Endothelial cell of umbilical vein (primary cell): ENCODE measurements around the gene RORB. TPM values are rescaled to one million over a fixed set of nuclear protein-coding genes. Genes with fewer than 3 reads are reported as not detected.

Source experiments
- Bru-seq: library from RNA; stranded (reverse); fragments of 400-500 nt; gene quantifications from one replicate; lab custom pipeline; 2021; lab: Mats Ljungman, UMichigan
- BruChase-seq, 2 experiments: library from RNA; stranded (reverse); fragments of 400-500 nt; gene quantifications; one replicate each; lab custom pipeline; 2021; lab: Mats Ljungman, UMichigan
- BruUV-seq: library from RNA; stranded (reverse); fragments of 400-500 nt; replicated peaks from 2 replicates; lab custom pipeline; 2021; lab: Mats Ljungman, UMichigan
- CTCF ChIA-PET: fragments of 300-600, 350-600 bp; sonication (Branson Sonifier 250); formaldehyde crosslinking; loops from one replicate; lab custom pipeline; 2021; ENCODE audit warnings: antibody characterized with exemption, inconsistent platforms; lab: Charles Lee
- POLR2A ChIA-PET: fragments of 300-600, 350-600 bp; sonication (Branson Sonifier 250); formaldehyde crosslinking; loops from one replicate; lab custom pipeline; 2021; ENCODE audit warnings: antibody characterized with exemption, inconsistent platforms; lab: Charles Lee
- DNase-seq: peaks from one replicate; pipeline ENCODE4 v3.0.0-alpha.2; 2011; ENCODE audit warnings: low read depth, low spot score
- FAIRE-seq: peaks from 2 replicates; lab custom pipeline; 2011; peaks lifted over from hg19 to GRCh38; lab: Jason Lieb, UNC
- H2AFZ ChIP-seq: 2 replicates; pipeline ENCODE4 v1.6.0; 2012; ENCODE audit warnings: low read depth, low read length, control low read depth, inconsistent platforms
- H3K27ac ChIP-seq: 2 replicates; pipeline ENCODE4 v1.5.1; 2011; ENCODE audit warnings: low read depth, mild to moderate bottlenecking, control low read depth, low read length, moderate library complexity; ENCODE audit not compliant: insufficient read depth
- H3K27me3 ChIP-seq, 2 experiments: 2 replicates each; pipeline versions ENCODE4 v1.6.0 to v1.6.1; 2011; ENCODE audit warnings: low read length in 2 of 2, mixed read lengths in 1 of 2; ENCODE audit not compliant: control insufficient read depth in 2 of 2, insufficient read depth in 2 of 2
- H3K36me3 ChIP-seq, 2 experiments: 2 replicates in 1 of 2; 3 replicates in 1 of 2; pipeline ENCODE4 v1.5.1; 2011; ENCODE audit warnings: low read length in 2 of 2, mild to moderate bottlenecking in 1 of 2, moderate library complexity in 1 of 2; ENCODE audit not compliant: control insufficient read depth in 2 of 2, insufficient read depth in 2 of 2; ENCODE audit errors: extremely low read depth in 1 of 2
- H3K4me1 ChIP-seq: 3 replicates; pipeline ENCODE4 v1.5.1; 2011; ENCODE audit warnings: mild to moderate bottlenecking, low read length; ENCODE audit not compliant: control insufficient read depth, insufficient read depth; ENCODE audit errors: extremely low read depth
- H3K4me2 ChIP-seq: 2 replicates; pipeline ENCODE4 v1.6.1; 2011; ENCODE audit warnings: low read length, control low read depth, mixed read lengths; ENCODE audit not compliant: insufficient read depth
- H3K4me3 ChIP-seq, 3 experiments: fragments of 200-600 bp in 1 of 3; sonication (generic), shearing (Covaris generic) in 1 of 3; replicated peaks in 1 of 3; 2 replicates each; pipeline ENCODE4 v1.5.1; 2011 to 2016; ENCODE audit warnings: control low read depth in 3 of 3, low read length in 3 of 3, mild to moderate bottlenecking in 2 of 3, inconsistent platforms in 1 of 3, low read depth in 1 of 3, moderate library complexity in 1 of 3; ENCODE audit not compliant: insufficient read depth in 1 of 3
- H3K79me2 ChIP-seq: 2 replicates; pipeline ENCODE4 v1.6.0; 2012; ENCODE audit warnings: low read length, inconsistent platforms; ENCODE audit not compliant: control insufficient read depth, insufficient read depth
- H3K9ac ChIP-seq: replicated peaks from 2 replicates; pipeline ENCODE3; 2011; ENCODE audit warnings: low read length, control low read depth; ENCODE audit not compliant: insufficient read depth; ENCODE audit errors: extremely low read depth
- H3K9me1 ChIP-seq: replicated peaks from 3 replicates; pipeline ENCODE4 v1.6.0; 2011; ENCODE audit warnings: mild to moderate bottlenecking, low read length; ENCODE audit not compliant: control insufficient read depth, insufficient read depth; ENCODE audit errors: extremely low read depth
- H3K9me3 ChIP-seq: replicated peaks from 2 replicates; pipeline ENCODE4 v1.5.1; 2012; ENCODE audit warnings: low read length, inconsistent platforms; ENCODE audit not compliant: control insufficient read depth, insufficient read depth
- H4K20me1 ChIP-seq: replicated peaks from 2 replicates; pipeline ENCODE3; 2011; ENCODE audit warnings: mild to moderate bottlenecking, low read length; ENCODE audit not compliant: control insufficient read depth, insufficient read depth; ENCODE audit errors: extremely low read depth
- FOS ChIP-seq: IDR thresholded peaks from 2 replicates; pipeline ENCODE4 v1.6.1; 2011; ENCODE audit warnings: mild to moderate bottlenecking, low read length, moderate library complexity, borderline replicate concordance; ENCODE audit not compliant: insufficient read depth
- JUN ChIP-seq: IDR thresholded peaks from 2 replicates; pipeline ENCODE4 v1.6.1; 2011; ENCODE audit warnings: borderline replicate concordance, low read depth; ENCODE audit not compliant: insufficient read length, insufficient read depth
- MYC ChIP-seq: IDR thresholded peaks from one replicate; pipeline ENCODE4 v1.6.1; 2011; ENCODE audit warnings: mild to moderate bottlenecking, low read depth, low read length
- POLR2A ChIP-seq: IDR thresholded peaks from 2 replicates; pipeline ENCODE4 v1.6.1; 2012; ENCODE audit warnings: low read depth, mild to moderate bottlenecking, control low read depth, low read length
- POLR2AphosphoS5 ChIP-seq: IDR thresholded peaks from 2 replicates; pipeline ENCODE4 v1.6.1; 2012; ENCODE audit warnings: low read depth, mild to moderate bottlenecking, control low read depth, low read length, moderate library complexity; ENCODE audit not compliant: insufficient read depth
- dilution Hi-C: fragments of 300-500 bp; cut with MboI; formaldehyde crosslinking; loops from one replicate; pipeline ENCODE4 v1.15.0; 2019; ENCODE audit warnings: low sequenced_read_pairs; ENCODE audit not compliant: extremely low pct_ligation_motif_present
- intact Hi-C: fragments of 100-400 bp; cut with micrococcal nuclease; formaldehyde crosslinking; loops from one replicate; pipeline ENCODE4 v1.10.0; 2022
- long read RNA-seq: library from polyadenylated mRNA; stranded (forward); transcript quantifications from one replicate; pipeline ENCODE4 v2.0.0, GENCODE V29; 2021
- polyA minus RNA-seq, 3 experiments: library from RNA; depleted of rRNA, polyadenylated mRNA; stranded (reverse); fragments of >200 nt; gene quantifications; 1 replicate in 1 of 3; 2 replicates in 2 of 3; pipeline ENCODE4 v1.2.3, GENCODE V29; 2011
- polyA plus RNA-seq, 4 experiments: library from polyadenylated mRNA; depleted of rRNA in 3 of 4; stranded (reverse) in 3 of 4; unstranded in 1 of 4; fragments of >200 nt; gene quantifications; 2 replicates each; pipeline versions ENCODE4 v1.2.1 to v1.2.3, GENCODE V29; 2011 to 2012; ENCODE audit warnings: missing spikeins in 1 of 4
- total RNA-seq: library from RNA; stranded (reverse); gene quantifications from 2 replicates; pipeline ENCODE4 v1.2.3, GENCODE V29; 2021

Gene RORB
- not detected in 2 replicates for total RNA-seq
- not detected in 2 replicates for polyA plus RNA-seq
- polyA plus RNA-seq (2011; cell fraction: cytosol; rRNA removed): not detected in 2 replicates
- polyA plus RNA-seq (2011; cell fraction: nucleus; rRNA removed): not detected in 2 replicates
- polyA plus RNA-seq (2012): not detected in 2 replicates
- not detected in 2 replicates for polyA minus RNA-seq
- polyA minus RNA-seq (2011; cell fraction: cytosol; rRNA and poly(A)+ RNA removed): not detected
- not detected in 2 replicates for polyA minus RNA-seq (2011; cell fraction: nucleus; rRNA and poly(A)+ RNA removed)
- Bru-seq, nascent RNA: percentile 3 among the genes with signal in this experiment
- percentile 3 among the genes with signal in this experiment for BruChase-seq, experiment 1, labeled RNA remaining after a 6-hour chase
- percentile 3 among the genes with signal in this experiment for BruChase-seq, experiment 2, labeled RNA remaining after a 2-hour chase
- long read RNA-seq: 0 reads

GRCh38 chr9:74496819-74497747 is at the start of gene RORB:
Gene RORB (plus strand): TSS chr9:74497335. CDS start chr9:74497977, 642 bp downstream.
- Histone ChIP-seq H3K4me1 (peaks cover 9% of the 10 kb centered on the region), H3K27me3 (peaks cover 34 to 58% of the 10 kb centered on the region in 2 experiments), H3K9ac (no peak within 1 kb of the TSS), H3K36me3 (no peaks in the 10 kb centered on the region), H4K20me1 (no peaks in the 10 kb centered on the region), H3K27ac (no peak within 1 kb of the TSS), H3K79me2 (no peaks in the 10 kb centered on the region), H2AFZ (peak within 1 kb of the TSS; percentile 72), H3K4me3 (peak within 1 kb of the TSS; percentile 36 to 60 (median 38)), H3K9me3 (no peaks in the 10 kb centered on the region), H3K9me1 (no peaks in the 10 kb centered on the region), H3K4me2 (peak within 1 kb of the TSS; percentile 74)
- TF ChIP-seq POLR2AphosphoS5: no peak
- no peak for TF ChIP-seq JUN
- TF ChIP-seq POLR2A: no peak
- TF ChIP-seq FOS: no peak
- TF ChIP-seq MYC: no peak
- dilution Hi-C loops: no loop called here
- peak; percentile 31 for FAIRE-seq
- ChIA-PET POLR2A (no interaction called here), CTCF (no interaction called here)
- intact Hi-C loops: no loop called here
- BruUV-seq: no TSS peak
- peak; percentile 26 for DNase-seq
